H1 (cell line): Measurements from ENCODE around the gene ADAM30. TPM values are rescaled to one million over a fixed set of nuclear protein-coding genes. Genes with fewer than 3 reads are reported as not detected.

ENCODE experiments used
- CBX5 ChIP-seq: fragments of 300-800, 300-1000 bp; sonication (generic); IDR thresholded peaks from 2 replicates; pipeline ENCODE4 v1.7.1; 2016; ENCODE audit warnings: antibody characterized with exemption, low read length, low read depth
- CHD7 ChIP-seq: fragments of 300-600 bp; sonication (generic); IDR thresholded peaks from 2 replicates; pipeline ENCODE4 v1.7.1; 2012; ENCODE audit warnings: low read length, moderate library complexity, mild to moderate bottlenecking, inconsistent platforms; ENCODE audit not compliant: insufficient replicate concordance
- RAD21 ChIP-seq, 2 experiments: IDR thresholded peaks in 1 of 2; conservative IDR thresholded peaks in 1 of 2; 2 replicates each; pipeline ENCODE4 v1.6.1; 2011; ENCODE audit warnings: low read depth in 2 of 2, low read length in 2 of 2, improper control_type of control experiment in 1 of 2, inconsistent platforms in 1 of 2, mild to moderate bottlenecking in 1 of 2, moderate library complexity in 1 of 2
- RFX5 ChIP-seq: IDR thresholded peaks from 2 replicates; pipeline ENCODE4 v1.6.1; 2011; ENCODE audit warnings: low read depth, low read length, improper control_type of control experiment, borderline replicate concordance
- SP1 ChIP-seq: IDR thresholded peaks from 2 replicates; pipeline ENCODE4 v1.6.1; 2011; ENCODE audit warnings: low read depth, low read length
- TBP ChIP-seq: IDR thresholded peaks from 2 replicates; pipeline ENCODE4 v1.6.1; 2011; ENCODE audit warnings: low read depth, low read length, improper control_type of control experiment
- polyA plus RNA-seq, 7 experiments: library from polyadenylated mRNA; depleted of rRNA in 3 of 7; stranded (reverse) in 5 of 7; unstranded in 2 of 7; fragments of >200 nt in 5 of 7; fragments of 200-250 nt in 2 of 7; gene quantifications; 1 replicate in 5 of 7; 2 replicates in 1 of 7; 4 replicates in 1 of 7; pipeline versions ENCODE4 v1.2.1 to v1.2.3, GENCODE V29; 2011 to 2013; ENCODE audit warnings: missing spikeins in 2 of 7, mixed read lengths in 2 of 7
- total RNA-seq: library from RNA; stranded (reverse); fragmentation: NEBNext Ultra II Directional; extraction: Animal tissue kit (Norgen Biotek cat#: 25700); gene quantifications from 2 replicates; pipeline ENCODE4 v1.2.1, GENCODE V29; 2021

Gene ADAM30
- total and polyA plus RNA-seq, 2 of the 8 experiments (the other 6 are each of a cell fraction or from before 2014, with no cell fraction given): not detected

- no peak for TF ChIP-seq CHD7
- TF ChIP-seq RFX5: no peak
- TF ChIP-seq CBX5: no peak
- no peak for TF ChIP-seq RAD21 (IDR thresholded peaks at IDR 0.05 in 1 of 2, conservative IDR thresholded peaks at IDR 0.05 in 1 of 2; ENCODE audit: low read depth in 2 of 2, low read length in 2 of 2)
- no peak for TF ChIP-seq TBP
- no peak for TF ChIP-seq SP1
Observed at GRCh38 chr1:119871881-119872280, 24.4 kb downstream of the ADAM30 start (continued).
